Upper lobe of left lung (tissue), 6 donors: ENCODE data around the gene GUF1. TPM values are rescaled to one million over a fixed set of nuclear protein-coding genes. Genes with fewer than 3 reads are reported as not detected.
A peak's percentile ranks its signal among the peaks of the same experiment; 100 is the strongest.

ENCODE experiments used
- ATAC-seq, 2 donors: fragments of 200-7000 bp; cut with Tn5 transposase; one replicate each; pipeline ENCODE4 v1.9.1; 2022; ENCODE audit warnings: mild to moderate bottlenecking in 2 of 2, moderate library complexity in 2 of 2; ENCODE audit not compliant: low FRiP score in 2 of 2
- DNase-seq, 2 donors: peaks; one replicate each; pipeline ENCODE4 v3.0.0-alpha.2; 2019 to 2020
- H3K27ac ChIP-seq, 4 donors: fragments of 200-600 bp; sonication (generic); one replicate each; pipeline ENCODE4 v1.5.1; 2016 to 2019
- H3K27me3 ChIP-seq, 4 donors: fragments of 200-600 bp; sonication (generic); one replicate each; pipeline ENCODE4 v1.5.1; 2017 to 2019
- H3K36me3 ChIP-seq, 4 donors: fragments of 200-600 bp; sonication (generic); one replicate each; pipeline ENCODE4 v1.5.1; 2016 to 2019
- H3K4me1 ChIP-seq, 4 donors: fragments of 200-600 bp; sonication (generic); one replicate each; pipeline ENCODE4 v1.5.1; 2018 to 2019
- H3K4me3 ChIP-seq, 4 donors: fragments of 200-600 bp; sonication (generic); one replicate each; pipeline ENCODE4 v1.5.1; 2017 to 2019; ENCODE audit warnings: mild to moderate bottlenecking in 2 of 4, moderate library complexity in 1 of 4
- H3K9me3 ChIP-seq, 4 donors: fragments of 200-600 bp; sonication (generic); one replicate each; pipeline ENCODE4 v1.5.1; 2018 to 2019
- CTCF ChIP-seq, 6 experiments: fragments of 450-650 bp in 4 of 6; fragments of 200-600 bp in 2 of 6; sonication (generic) in 2 of 6; IDR thresholded peaks; one replicate each; pipeline ENCODE4 v1.5.1; 2016 to 2019; ENCODE audit warnings: antibody characterized with exemption in 6 of 6
- EP300 ChIP-seq, 4 donors: sonication (generic); formaldehyde crosslinking; IDR thresholded peaks; one replicate each; pipeline ENCODE4 v1.5.1; 2017; ENCODE audit warnings: antibody characterized with exemption in 4 of 4, control low read depth in 2 of 4
- POLR2A ChIP-seq, 4 donors: fragments of 450-650 bp; IDR thresholded peaks; one replicate each; pipeline ENCODE4 v1.5.1; 2016 to 2017; ENCODE audit warnings: antibody characterized with exemption in 4 of 4, mild to moderate bottlenecking in 2 of 4
- POLR2AphosphoS5 ChIP-seq, 2 donors: sonication (generic); formaldehyde crosslinking; IDR thresholded peaks; one replicate each; pipeline ENCODE4 v1.5.1; 2017; ENCODE audit warnings: antibody characterized with exemption in 2 of 2
- WGBS, 2 donors: methylation state at CpG; one replicate each; pipeline ENCODE4 v1.1.5; 2017 to 2018; 5-methylcytosine and 5-hydroxymethylcytosine counted together
- total RNA-seq, 6 donors: library from RNA; depleted of rRNA in 4 of 6; stranded (reverse); fragments of >200 nt in 4 of 6; gene quantifications; one replicate each; pipeline versions ENCODE4 v1.1.0 to v1.2.1, GENCODE V29; 2016 to 2021
- donor health status: DM: no; HTN: no; CAD: no; lungs with moderate emphysema.
- donor health status: DM: no; HTN: yes; CAD: no; lungs with severe emphysema.

GUF1 gene
- 10 to 100 TPM; 11.3 to 24.4 (median 14.2) TPM for total RNA-seq

- Histone ChIP-seq H3K36me3 (peaks cover 0 to 15% (median 4%) of the 10 kb centered on the region in 4 donors), H3K9me3 (no peaks in the 10 kb centered on the region), H3K27ac (peak within 1 kb of the TSS; percentile 84 to 95 (median 91)), H3K4me1 (peaks cover 17 to 21% (median 19%) of the 10 kb centered on the region in 4 donors), H3K27me3 (no peaks in the 10 kb centered on the region), H3K4me3 (peak within 1 kb of the TSS; percentile 66 to 94 (median 76))
- 0% methylated on average over 8 to 23 of the region's 57 CpGs for WGBS, 2 donors
- TF ChIP-seq POLR2A (IDR thresholded peaks at IDR 0.05) (peak in 3 of 4 donors; percentile 60 to 80 (median 63)), CTCF (IDR thresholded peaks at IDR 0.05) (no peak), POLR2AphosphoS5 (IDR thresholded peaks at IDR 0.05) (peak; percentile 80 to 81), EP300 (IDR thresholded peaks at IDR 0.05) (peak in 1 of 4 donors; percentile 17)
- peak; percentile 98 to 99 for ATAC-seq
- DNase-seq = peak; percentile 90 to 97
Measured at GRCh38 chr4:44678094-44679041, at the start of gene GUF1. Gene GUF1, plus strand, starts transcription at chr4:44678420. Its CDS starts 203 bp downstream, at chr4:44678623.

- Histone ChIP-seq H3K27ac (no peak overlapping the region), H3K4me1 (no peaks in the 10 kb centered on the region), H3K27me3 (no peaks in the 10 kb centered on the region), H3K4me3 (no peak overlapping the region), H3K36me3 (no peaks in the 10 kb centered on the region), H3K9me3 (no peaks in the 10 kb centered on the region)
- TF ChIP-seq POLR2AphosphoS5 (IDR thresholded peaks at IDR 0.05) = no peak
- TF ChIP-seq CTCF (IDR thresholded peaks at IDR 0.05) = peak in 5 of 6 experiments; percentile 25 to 56 (median 43)
- TF ChIP-seq EP300 (IDR thresholded peaks at IDR 0.05) = no peak
- no peak for TF ChIP-seq POLR2A (IDR thresholded peaks at IDR 0.05)
- DNase-seq = no peak
- peak in 1 of 2 donors; percentile 77 for ATAC-seq
- 2 to 6% methylated on average over 2 of the region's 2 CpGs for WGBS, 2 donors
Measured at GRCh38 chr4:44629280-44629866, 48.8 kb upstream of the GUF1 start.

GRCh38 chr4:44632089-44632488 is 46.1 kb upstream of the GUF1 start:
- WGBS, 2 donors = 69 to 87% methylated on average over 4 of the region's 4 CpGs
- H3K27ac ChIP-seq = no peak overlapping the region
- no peak overlapping the region for H3K4me3 ChIP-seq
- ATAC-seq = no peak
- TF ChIP-seq CTCF (IDR thresholded peaks at IDR 0.05) = no peak
- no peak for TF ChIP-seq POLR2AphosphoS5 (IDR thresholded peaks at IDR 0.05)
- TF ChIP-seq EP300 (IDR thresholded peaks at IDR 0.05) = no peak
- no peak for TF ChIP-seq POLR2A (IDR thresholded peaks at IDR 0.05)
- no peaks in the 10 kb centered on the region for H3K36me3 ChIP-seq
- no peak for DNase-seq
- no peaks in the 10 kb centered on the region for H3K9me3 ChIP-seq
- no peaks in the 10 kb centered on the region for H3K27me3 ChIP-seq
- H3K4me1 ChIP-seq = no peaks in the 10 kb centered on the region

GRCh38 chr4:44632733-44633132 is 45.5 kb upstream of the GUF1 start:
- Histone ChIP-seq H3K9me3 (no peaks in the 10 kb centered on the region), H3K27me3 (no peaks in the 10 kb centered on the region), H3K27ac (no peak overlapping the region), H3K4me1 (no peaks in the 10 kb centered on the region), H3K4me3 (no peak overlapping the region), H3K36me3 (no peaks in the 10 kb centered on the region)
- DNase-seq (peak in 1 of 2 donors; percentile 7), ATAC-seq (no peak)
- 88 to 93% methylated on average over 7 to 8 of the region's 8 CpGs for WGBS, 2 donors
- TF ChIP-seq POLR2AphosphoS5 (IDR thresholded peaks at IDR 0.05) = no peak

- H3K4me3 ChIP-seq = no peak overlapping the region
- no peak for ATAC-seq
- TF ChIP-seq CTCF (IDR thresholded peaks at IDR 0.05) (no peak), POLR2A (IDR thresholded peaks at IDR 0.05) (no peak), POLR2AphosphoS5 (IDR thresholded peaks at IDR 0.05) (no peak), EP300 (IDR thresholded peaks at IDR 0.05) (no peak)
- DNase-seq = no peak
- H3K27me3 ChIP-seq = no peaks in the 10 kb centered on the region
- no peaks in the 10 kb centered on the region for H3K4me1 ChIP-seq
- 83 to 92% methylated on average over 4 of the region's 4 CpGs for WGBS, 2 donors
- H3K9me3 ChIP-seq = peaks cover 0 to 2% (median 0%) of the 10 kb centered on the region in 4 donors
- H3K36me3 ChIP-seq = no peaks in the 10 kb centered on the region
- no peak overlapping the region for H3K27ac ChIP-seq
Measured at GRCh38 chr4:44638091-44638490, 40.1 kb upstream of the GUF1 start.
